SIG-M5 treated with dmso at 0.1 percent for 504 hours (cell line): ENCODE measurements around the gene LNP1.
A peak's percentile ranks its signal among the peaks of the same experiment; 100 is the strongest.
"Not testable (repeated sequence)": the region's sequence is repeated elsewhere in the genome, so short reads cannot be mapped to it uniquely, and the experiment has no call there.

Experiments
- DNase-seq: peaks from one replicate; lab custom pipeline; 2025; ENCODE audit not compliant: unreplicated experiment; lab: John Stamatoyannopoulos, UW

The LNP1 gene

DNA sequence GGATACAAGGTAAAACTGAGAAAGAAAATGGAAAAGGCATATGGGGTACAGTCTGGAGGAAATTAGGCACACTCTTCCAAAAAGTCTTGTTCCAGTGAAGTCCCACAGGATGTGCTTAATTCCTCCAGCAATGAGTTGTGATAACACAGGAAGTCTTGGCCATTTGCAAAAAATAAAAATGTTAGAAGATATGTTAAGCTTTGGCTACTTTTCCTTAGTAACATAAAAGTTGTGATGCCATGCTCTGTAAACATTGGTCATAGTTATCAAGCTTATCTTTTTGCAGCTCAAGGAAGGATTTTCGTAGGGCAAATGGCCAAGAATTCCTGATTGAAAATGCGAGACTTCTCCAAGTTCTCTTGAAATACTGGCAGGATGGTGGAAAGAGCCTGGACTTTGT is 26.4 kb downstream of the LNP1 start:
- no peak for DNase-seq

GRCh38 chr3:100429187-100429716 is 27.9 kb downstream of the LNP1 start:
- no peak for DNase-seq

DNA sequence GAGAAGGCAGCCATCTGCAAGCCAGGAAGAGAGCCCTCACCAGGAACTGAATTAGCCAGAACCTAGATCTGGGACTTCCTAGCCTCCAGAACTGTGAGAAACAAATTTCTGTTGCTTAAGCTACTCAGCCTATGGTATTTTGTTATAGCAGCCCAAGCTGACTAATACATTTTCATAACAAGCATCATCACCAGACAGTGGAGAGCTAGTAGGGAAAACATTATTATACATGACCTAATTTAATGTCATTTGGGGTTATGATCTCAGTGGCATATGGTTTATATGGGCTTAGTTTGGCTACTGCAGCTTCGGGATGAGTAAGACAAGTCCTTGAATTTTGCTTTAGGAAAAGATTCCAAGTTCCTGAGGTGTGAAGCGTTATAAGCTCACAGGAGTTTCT is 35.6 kb downstream of the LNP1 start:
- no peak for DNase-seq

GRCh38 chr3:100437721-100438622 is 36.6 kb downstream of the LNP1 start:
- DNase-seq = peak; percentile 9

DNA sequence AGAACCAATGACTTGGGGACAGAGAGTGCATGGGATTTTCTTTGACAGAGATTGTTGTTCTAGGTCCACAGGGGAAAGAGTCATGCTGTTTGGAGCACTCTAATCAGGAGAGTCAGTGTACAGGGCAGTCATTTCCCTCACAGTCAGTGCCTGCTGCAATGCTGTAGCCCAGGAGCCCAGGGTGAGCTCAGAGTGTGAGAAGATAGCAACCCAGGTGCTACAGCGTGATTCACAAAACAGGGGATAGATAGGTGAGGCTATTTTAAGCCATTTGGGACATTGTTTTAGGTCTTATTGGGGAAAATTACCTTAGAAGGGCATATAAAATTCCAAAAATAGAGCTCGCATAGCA is 37.3 kb downstream of the LNP1 start:
- DNase-seq = no peak

DNA sequence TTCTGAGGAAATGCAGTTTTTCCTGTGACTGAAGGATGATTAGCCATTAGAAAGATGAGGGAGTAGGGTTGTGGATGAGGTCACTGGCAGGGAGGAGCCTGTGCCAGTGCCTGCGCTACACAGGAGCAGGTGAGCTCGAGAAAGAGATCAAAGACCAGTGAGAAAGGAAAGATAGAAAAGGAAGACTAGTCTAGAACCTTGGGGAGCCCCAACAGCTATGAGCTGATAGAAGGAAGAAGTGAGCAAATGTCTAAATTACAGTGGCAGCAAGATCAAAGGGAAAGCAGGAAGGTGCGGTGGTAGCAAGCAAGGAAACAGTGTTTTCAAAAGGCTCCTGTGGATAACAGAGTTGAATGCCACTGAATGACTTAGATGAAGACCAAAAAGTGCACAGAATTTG is 39.6 kb downstream of the LNP1 start:
- DNase-seq = no peak

- DNase-seq = no peak
These were observed 42.4 kb downstream of the LNP1 start for GRCh38 chr3:100443690-100444089.

- not testable (repeated sequence) for DNase-seq
These were observed 45.7 kb downstream of the LNP1 start for GRCh38 chr3:100447067-100447466.

- no peak for DNase-seq
These were observed 46.7 kb downstream of the LNP1 start for GRCh38 chr3:100448079-100448478.

DNA sequence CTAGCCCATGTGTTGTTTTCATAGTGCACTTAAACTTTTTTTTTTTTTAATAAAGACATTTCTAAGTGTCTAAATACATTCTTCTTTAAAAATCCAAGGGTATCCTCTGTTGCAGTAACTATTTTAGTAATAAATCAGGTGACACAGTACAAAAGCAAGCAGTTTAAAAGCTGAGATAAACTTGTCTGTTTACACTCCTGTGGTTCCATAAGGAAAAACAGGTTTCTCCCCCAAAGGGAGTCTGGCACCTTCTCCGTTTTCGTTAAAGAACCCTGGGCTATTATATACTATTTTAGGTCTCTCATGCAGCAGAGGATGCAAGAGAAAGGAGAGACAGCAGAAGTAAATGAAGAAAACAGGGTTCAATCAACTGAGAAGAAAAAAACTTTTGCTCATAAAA is 47.9 kb downstream of the LNP1 start:
- no peak for DNase-seq

DNA sequence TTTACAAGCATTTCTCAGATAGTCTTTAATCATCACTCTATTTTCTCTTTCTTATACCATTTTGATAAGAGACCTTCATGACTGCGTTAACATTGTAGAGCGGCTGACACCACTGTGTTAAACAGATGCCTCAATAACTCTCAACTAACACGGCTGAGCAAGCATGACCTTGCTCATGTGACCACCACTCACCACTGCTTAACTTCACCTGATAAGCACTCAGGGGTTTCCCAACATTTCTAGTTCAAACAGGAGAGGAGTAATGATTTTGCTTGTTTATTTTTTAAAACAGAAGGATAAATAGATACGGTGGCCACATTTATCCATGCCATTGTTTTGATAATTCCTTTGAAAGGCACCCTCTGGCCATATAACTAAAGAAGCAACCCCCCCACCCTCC is 53.3 kb downstream of the LNP1 start:
- DNase-seq = no peak

GRCh38 chr3:100455841-100456550 is 54.7 kb downstream of the LNP1 start:
- DNase-seq = no peak

- no peak for DNase-seq
These were observed 55.4 kb downstream of the LNP1 start for GRCh38 chr3:100456745-100457144.

- no peak for DNase-seq
These were observed 56.5 kb downstream of the LNP1 start for GRCh38 chr3:100457811-100458210.

DNA sequence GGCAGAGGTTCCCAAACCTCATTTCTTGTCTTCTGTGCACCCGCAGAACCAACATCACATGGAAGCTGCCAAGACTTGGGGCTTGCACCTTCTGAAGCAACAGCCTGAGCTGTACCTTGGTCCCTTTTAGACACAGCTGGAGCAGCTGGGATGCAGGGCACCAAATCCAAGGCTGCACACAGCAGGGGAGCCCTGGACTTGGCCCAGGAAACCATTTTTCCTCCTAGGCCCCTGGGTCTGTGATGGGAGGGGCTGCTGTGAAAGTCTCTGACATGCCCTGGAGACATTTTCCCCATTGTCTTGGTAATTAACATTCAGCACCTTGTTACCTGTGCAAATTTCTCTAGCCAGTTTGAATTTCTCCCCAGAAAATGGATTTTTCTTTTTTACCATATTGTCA is 57.5 kb downstream of the LNP1 start:
- DNase-seq = no peak

GRCh38 chr3:100463002-100463401 is 61.7 kb downstream of the LNP1 start:
- peak; percentile 65 for DNase-seq

- no peak for DNase-seq
These were observed 62.4 kb downstream of the LNP1 start for GRCh38 chr3:100463646-100464155.

DNA sequence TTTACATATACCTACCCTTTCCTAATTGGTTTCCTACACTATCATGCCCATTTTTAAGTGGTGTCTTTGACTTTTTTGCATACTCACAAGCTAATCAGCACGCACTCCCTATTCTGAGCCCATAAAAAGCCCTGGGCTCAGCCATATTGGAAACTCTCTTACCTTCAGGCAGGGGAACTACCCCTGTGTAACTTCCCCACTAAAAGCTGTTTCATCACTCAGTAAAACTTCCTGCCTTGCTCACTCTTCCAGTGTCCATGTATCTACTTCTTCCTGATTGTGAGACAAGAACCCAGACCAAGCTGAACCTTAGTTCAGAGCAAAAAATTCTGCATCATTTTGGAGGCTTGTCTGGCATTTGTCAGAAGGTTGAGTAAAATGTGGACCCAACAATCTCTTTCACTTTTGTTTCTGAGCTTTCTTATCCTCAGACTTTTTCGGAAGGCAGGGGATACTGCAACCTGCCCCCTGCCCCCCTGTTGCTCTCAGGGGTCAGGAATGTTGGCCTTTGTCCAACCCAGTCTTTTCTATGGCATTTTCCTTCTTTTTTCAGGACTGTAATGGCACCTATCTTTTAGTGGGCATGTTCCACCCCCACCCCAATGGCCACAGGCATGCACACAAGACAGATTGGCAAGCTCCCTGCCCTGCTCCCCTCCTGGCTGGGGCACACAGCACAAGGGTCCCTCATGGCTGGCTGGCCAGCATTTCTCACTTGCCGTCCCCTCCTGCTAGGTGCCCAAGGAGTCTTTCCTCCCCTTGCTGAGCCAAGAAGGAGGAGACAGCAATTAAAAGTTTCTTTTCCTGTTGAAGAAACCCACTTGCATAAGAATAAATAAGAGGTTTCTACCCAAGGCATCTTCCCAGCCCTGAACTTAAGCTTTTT is 64.8 kb downstream of the LNP1 start:
- DNase-seq = peak; percentile 50

GRCh38 chr3:100467133-100467532 is 65.8 kb downstream of the LNP1 start:
- DNase-seq = no peak

- DNase-seq = no peak
These were observed 67.3 kb downstream of the LNP1 start for GRCh38 chr3:100468676-100469075.

GRCh38 chr3:100470951-100471350 is 69.6 kb downstream of the LNP1 start:
- DNase-seq = no peak
